ENCODE measurements around the gene PHAX.
A peak's percentile ranks its signal among the peaks of the same experiment; 100 is the strongest.
"Not testable (repeated sequence)": the region's sequence is repeated elsewhere in the genome, so short reads cannot be mapped to it uniquely, and the experiment has no call there.

The PHAX gene

DNA sequence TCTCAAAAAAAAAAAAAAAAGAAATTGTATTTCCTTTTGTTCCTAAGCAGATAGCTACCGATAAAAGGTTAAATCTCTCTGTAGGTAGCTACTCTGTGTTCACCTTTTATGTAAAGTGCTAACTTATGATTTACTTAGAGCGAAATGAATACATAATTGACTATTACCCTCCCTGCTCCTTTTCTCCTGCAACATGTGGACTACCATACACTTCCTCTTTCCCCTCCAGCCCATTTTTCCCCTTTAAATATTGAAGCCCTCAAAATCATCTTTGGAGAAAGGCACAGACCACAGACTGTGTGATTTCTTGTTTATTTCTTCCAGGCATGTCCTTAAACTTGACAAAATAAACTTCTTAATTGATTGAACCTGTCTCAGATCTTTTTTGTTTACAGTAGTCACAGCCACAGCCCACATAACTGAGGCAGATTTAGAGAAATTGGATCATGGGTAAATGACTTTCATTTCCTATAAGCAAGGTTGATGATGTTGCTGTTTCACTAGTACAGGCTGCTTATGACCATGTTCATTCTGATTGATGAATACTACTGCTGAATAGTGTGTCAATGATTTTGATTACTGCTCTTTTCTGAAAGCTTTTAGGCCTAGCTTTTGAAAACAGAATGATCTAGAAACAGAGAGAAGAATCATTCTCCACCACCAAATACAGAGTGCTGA is 59.2 kb downstream of the PHAX start:
- DNase-seq: no peak

DNA sequence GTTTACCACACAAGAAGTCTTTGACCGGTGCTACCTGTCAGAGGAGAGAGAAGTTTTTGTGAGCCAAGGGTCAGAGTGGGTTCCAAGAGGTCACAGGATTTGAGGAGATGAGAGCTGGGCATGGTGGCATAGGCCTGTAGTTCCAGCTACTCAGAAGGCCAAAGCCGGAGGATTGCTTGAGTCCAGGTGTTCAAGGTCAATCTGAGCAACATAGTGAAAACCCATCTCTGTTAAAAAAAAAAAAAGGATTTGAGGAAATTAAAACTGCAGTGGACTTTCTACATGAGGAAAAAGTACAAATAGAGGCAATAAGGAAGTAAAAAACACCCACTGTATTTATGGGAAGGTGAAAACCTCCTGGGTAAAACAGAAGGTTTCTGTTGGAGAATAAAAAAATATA is 63.8 kb downstream of the PHAX start:
- no peak for DNase-seq

- not testable (repeated sequence) for DNase-seq
Observed at GRCh38 chr5:126670109-126670508, 69.4 kb downstream of the PHAX start.

DNA sequence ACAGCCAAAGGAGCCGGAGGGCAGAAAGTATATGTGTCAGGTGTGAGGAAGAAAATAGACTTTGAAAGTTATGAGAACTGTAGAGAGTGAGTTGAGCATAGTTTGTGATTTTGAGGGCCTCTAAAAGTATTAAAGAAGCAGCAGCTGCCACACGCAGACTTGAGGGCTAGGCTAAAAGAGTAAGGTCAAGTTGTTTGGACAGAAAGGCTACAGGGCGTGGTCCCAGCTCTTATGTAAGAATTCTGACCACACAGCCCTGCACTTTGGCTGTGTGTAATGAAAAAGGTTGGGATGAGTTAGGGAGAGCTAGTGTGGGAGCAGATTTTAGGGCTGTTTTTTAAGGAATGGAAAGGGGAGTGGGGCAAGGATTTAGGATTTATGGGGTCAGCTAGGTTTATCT is 70.9 kb downstream of the PHAX start:
- not testable (repeated sequence) for DNase-seq

DNA sequence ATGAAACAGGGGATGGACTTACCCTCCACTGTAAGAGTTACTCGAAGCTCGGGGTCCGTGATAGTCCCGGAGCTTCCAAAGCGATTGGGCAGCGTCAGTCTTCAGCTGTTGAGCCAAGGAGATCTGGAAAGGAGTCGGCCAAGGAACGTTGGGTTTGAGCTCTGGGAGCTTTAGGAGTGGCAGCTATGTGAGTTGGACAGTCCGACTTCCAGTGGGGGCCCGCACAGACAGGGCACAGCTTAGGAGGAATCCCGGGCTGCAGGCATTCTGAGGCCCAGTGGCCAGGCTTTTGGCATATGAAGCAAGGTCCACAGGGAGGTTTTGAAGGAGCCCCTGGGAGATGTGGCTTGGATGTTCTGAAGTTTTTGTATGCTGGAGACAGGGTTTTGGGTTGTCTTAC is 72.7 kb downstream of the PHAX start:
- DNase-seq: no peak

DNA sequence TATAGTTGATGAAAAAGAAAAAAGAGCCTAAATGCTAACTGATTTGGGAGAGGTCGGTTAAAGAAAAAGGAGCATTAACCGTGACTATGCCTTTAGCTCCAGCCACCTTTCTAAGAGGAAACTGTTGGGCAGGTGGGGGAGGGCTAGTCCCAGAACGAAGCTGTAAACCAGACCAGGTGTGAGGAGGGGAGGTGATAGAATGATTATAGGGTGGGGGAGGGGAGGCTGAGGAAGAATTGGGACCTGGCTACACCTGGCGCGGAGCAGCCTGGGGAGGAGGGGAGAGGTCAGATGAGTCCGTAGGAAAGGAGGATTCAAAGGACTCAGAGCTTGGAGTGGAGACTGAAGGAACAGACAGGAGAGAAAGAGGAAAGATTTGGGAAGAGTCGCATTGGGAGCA is 73.4 kb downstream of the PHAX start:
- no peak for DNase-seq

GRCh38 chr5:126675338-126675737 is 74.6 kb downstream of the PHAX start:
- DNase-seq: no peak

DNA sequence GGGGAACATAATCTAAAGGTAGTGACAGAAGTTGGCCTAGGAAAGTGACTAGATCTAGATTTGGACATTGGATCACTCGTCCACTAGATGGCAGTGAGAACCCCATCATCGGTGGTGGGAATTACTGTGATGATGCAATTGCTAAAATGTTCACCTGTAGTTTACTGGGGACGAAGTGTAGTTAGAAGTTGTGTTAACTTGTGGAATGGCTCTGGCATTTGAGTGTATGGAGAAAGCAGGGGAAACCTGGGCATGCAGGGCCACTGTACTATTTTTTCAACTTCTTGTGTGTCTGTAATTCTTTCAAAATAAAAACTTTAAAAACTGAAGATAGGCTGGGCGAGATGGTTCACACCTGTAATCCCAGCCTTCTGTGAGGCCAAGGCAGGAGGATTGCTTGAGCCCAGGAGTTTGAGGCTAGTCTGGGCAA is 75.5 kb downstream of the PHAX start:
- DNase-seq: peak; percentile 77
